Measurements from ENCODE around the gene EPPIN.

The EPPIN gene

GRCh38 chr20:45538209-45538799, 8.9 kb downstream of the EPPIN start:
- DNase-seq (ENCODE audit: low spot score) = no peak

DNA sequence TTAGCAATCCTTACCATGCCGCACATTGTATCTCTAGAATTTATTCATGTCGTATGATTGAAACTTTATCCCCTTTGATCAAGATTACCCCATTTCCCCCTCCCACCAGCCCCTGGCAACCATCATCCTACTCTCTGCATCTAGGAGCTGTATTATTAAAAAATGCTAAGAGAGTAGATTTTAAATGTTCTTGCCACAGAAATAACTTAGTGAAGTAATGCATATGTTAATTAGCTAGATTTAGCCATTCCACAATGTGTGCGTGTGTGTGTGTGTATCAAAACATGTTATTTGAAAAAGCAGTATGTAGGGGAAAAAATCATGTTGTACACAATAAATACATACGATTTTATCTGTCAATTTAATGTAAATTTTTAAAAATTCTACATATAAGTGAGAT, 19.9 kb downstream of the EPPIN start:
- DNase-seq (ENCODE audit: low spot score) = no peak

- no peak for DNase-seq (ENCODE audit: low spot score)
These were observed 23.4 kb downstream of the EPPIN start for GRCh38 chr20:45523821-45524220.

DNA sequence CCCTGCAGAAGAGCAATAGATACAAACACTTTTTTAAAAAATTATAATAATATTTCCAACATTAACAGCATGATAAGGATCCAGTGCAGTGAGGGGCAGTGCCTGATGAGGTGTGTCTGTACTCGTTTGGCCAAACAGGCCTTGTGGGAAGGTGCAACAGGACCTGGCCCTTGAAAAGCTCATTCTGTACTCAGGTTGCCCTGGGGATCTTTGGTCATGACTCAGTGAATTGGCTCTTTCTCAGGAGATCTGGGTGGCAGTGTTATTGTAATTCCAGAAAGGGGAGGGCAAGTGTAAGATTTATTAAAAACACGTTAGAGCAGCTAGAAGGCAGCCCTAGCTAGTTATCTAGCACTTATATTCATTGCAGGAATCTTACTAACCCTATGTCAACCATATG, 28.9 kb downstream of the EPPIN start:
- DNase-seq (ENCODE audit: low spot score) = no peak

DNA sequence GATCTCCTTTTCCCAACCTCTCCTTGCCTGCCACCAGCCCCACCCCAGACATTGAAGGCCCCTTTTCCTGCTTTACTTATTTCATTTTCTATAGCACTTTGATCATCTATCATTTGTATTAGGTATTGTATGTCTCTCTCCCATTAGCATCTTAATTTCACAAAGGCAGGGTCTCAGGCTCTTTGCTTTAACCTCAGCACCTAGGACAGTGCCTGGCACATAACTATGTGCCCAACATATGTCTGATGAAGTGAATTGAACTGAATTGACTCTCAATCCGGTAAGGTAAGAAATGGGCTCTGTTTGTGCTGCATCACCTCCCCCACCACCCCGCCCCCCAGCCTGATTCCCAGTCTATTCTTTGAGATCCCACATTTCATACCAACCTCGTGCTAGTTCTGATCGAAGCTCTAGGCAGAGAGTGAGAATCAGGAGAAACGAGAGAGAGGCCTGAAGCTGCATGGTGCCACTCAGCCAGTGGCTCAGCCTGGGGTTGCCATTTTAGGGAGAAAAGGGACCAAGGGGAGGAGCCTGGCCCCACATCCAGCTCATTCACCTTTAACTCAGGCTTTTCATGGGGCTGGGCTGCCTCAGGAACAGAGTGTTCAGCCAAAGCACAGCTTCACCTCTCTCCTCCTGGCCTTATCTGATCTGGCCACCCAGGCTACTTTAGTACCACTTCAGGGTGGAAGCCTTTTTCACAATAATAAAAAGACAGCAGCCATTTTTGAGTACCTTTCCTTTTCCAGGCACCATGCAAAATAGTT, 31.9 kb downstream of the EPPIN start, which contains the start of gene SPINT3:
Gene SPINT3, minus strand, starts transcription at position 476 of the 767 bp plus-strand sequence. Its CDS starts 14 bp downstream, at position 462.
- no peak for DNase-seq (ENCODE audit: low spot score)

GRCh38 chr20:45510242-45510862, 36.8 kb downstream of the EPPIN start:
- DNase-seq (ENCODE audit: low spot score) = no peak

GRCh38 chr20:45509091-45509490, 38.1 kb downstream of the EPPIN start:
- DNase-seq (ENCODE audit: low spot score) = no peak

DNA sequence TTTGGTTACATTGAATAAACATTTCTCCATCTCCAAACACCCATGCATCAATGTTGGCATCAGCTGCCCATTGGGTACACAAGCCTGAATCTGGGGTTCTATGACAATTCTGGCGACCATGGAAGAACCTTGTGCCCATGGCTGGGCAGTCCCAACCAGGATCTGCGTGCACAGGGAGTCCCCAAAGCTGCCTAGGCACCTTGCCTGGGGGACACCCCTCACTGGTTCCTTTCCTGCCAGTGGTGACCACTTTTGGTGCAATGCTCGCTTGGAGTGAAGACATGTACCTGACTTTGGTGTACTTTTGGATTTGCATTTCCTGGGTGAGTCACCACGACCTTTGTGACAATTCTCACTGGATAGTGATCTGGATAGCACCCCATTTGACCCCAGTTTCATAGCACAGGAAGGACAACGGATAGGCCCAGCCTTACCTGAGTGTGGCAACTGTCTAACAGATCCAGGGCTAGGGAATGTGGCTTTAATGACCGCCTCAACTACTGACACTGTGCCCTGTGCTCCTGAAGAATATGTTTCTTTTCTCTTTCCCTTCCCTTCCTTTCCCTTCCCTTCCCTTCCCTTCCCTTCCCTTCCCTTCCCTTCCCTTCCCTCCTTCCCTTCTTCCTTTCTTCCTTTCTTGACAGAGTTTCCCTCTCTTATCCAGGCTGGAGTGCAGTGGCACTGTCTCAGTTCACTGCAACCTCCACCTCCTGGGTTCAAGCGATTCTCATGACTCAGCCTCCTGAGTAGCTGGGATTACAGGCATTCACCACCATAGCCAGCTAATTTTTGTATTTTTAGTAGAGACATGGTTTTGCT, 38.9 kb downstream of the EPPIN start:
- DNase-seq (ENCODE audit: low spot score) = no peak

DNA sequence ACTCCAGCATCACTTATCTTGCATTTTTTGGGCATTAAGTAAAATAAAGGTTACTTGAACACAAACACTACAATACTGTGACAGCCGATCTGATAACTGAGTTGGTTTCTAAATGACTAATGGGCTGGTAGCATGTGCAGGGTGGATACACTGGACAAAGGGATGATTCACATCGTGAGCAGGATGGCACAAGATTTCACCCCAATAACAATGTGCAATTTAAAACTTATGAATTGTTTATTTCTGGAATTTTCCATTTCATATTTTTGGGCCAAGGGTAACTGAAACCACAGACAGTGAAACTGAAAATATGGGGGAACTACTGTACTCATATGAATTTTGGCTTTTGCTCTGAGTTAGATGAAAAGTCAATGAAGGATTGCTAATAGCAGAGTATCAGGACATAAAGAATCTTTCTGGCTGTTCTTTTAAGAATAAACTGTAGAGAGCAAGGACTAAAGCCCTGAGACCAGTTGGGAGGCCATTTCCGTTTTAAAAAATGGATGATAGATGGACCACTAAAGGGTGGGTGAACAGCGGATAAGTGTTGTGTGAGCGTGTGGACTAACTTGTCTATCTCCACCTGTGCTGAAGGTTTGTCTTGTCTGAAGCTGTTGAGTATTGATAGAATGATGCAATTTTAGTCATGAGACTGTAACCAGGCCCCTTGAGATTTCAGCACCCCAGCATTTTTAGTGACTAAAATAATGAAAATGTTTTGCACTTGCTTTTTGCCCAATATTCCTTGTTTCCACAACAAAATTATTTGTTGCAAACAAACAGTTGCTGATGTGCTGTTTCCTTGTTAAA, 40.0 kb downstream of the EPPIN start:
- DNase-seq (ENCODE audit: low spot score) = no peak

DNA sequence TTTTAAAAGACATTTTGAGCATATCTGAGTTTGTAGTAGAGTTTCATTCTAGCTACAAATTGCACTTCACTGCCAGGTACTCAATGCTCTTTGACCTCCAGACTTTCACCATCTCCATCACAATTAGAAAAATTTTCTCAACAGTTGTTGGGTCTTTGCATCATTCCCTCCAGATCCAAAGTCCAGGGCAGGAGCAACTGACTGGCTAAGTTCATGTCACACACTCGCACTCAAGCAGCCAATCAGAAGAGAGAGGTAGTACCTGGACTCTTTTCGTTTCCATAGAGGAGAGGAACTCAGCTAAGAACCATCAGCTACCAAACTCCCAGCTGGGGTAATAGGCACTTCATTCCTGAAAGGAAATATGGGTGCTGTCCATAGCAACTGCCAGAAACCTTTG, 40.8 kb downstream of the EPPIN start:
- no peak for DNase-seq (ENCODE audit: low spot score)

- no peak for DNase-seq (ENCODE audit: low spot score)
These were observed 43.8 kb downstream of the EPPIN start for GRCh38 chr20:45503403-45503802.

DNA sequence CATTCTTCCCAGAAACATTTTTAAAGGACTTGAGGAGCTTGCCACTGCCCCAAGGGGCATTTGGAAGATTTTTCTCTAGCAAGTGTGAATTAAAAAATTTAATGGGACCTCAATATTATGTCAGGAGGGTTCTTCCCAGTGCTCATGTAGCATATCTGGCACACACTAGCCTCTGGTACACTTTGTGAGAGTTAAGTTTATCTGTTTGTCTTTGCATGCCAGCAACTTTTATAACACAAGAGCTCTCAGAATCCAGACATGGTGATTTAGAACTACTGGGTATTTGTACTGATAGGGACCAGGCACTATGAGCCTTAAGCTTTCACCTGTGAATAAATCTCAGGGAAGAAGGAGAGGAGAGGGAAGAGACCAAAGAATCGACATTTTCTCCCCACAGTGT, 44.6 kb downstream of the EPPIN start:
- no peak for DNase-seq (ENCODE audit: low spot score)

GRCh38 chr20:45501600-45501999, 45.6 kb downstream of the EPPIN start:
- no peak for DNase-seq (ENCODE audit: low spot score)

GRCh38 chr20:45500022-45500421, 47.2 kb downstream of the EPPIN start:
- DNase-seq (ENCODE audit: low spot score) = no peak

- no peak for DNase-seq (ENCODE audit: low spot score)
These were observed 49.2 kb downstream of the EPPIN start for GRCh38 chr20:45497971-45498494.

DNA sequence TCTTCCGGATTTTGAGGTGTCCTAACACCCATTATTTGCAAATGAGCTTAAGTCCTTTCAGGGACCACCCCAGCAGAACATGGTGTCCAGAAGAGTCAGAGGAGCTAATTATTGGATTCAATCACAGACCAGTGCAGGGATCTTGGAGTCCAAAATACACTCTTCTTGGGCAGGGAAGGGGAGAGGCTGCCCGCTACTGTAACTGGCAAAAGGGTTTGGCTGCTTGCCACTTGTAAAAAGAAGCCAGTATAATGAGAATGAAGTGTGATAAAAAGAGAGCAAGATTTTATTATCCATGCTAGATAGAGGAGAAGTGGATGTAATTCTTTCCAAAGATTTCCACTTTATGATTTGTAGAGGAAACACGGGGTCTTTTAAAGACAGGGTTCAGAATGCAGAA, 51.0 kb downstream of the EPPIN start:
- DNase-seq (ENCODE audit: low spot score) = no peak

DNA sequence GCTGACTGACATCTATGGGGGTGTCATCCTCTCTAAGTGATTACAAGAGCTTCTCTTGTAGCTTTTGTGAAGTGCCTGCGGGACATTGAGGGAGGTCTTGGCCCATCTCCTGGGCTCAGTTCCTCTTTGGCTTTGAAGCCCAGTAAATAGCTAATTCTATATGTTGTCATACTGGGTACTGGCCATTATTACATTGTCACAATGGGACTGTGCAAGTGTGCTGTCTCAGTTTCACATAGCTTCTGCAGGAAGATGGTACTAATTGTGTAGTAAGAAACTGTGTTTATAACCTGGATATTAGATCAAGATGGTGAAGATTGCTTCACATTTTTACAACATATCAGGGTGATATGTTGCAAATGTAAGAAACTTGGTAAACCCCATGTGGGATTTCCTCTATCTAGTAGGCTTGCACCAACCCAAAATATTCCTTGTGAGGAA, 51.7 kb downstream of the EPPIN start:
- DNase-seq (ENCODE audit: low spot score) = no peak
